Keratinocyte (primary cell): ENCODE results near the gene SGIP1. TPM values are rescaled to one million over a fixed set of nuclear protein-coding genes. Genes with fewer than 3 reads are reported as not detected.

Experiments
- DNase-seq: peaks from one replicate; pipeline ENCODE4 v3.0.0-alpha.2; 2011; ENCODE audit warnings: low read depth, missing footprints, low spot score
- FAIRE-seq: peaks from 2 replicates; lab custom pipeline; 2011; peaks lifted over from hg19 to GRCh38; lab: Jason Lieb, UNC
- H2AFZ ChIP-seq: 2 replicates; pipeline ENCODE4 v1.6.0; 2012; ENCODE audit warnings: low read length, control low read depth, inconsistent platforms; ENCODE audit not compliant: control insufficient read depth
- H3K27ac ChIP-seq: 2 replicates; pipeline ENCODE4 v1.5.1; 2011; ENCODE audit warnings: low read length; ENCODE audit not compliant: control insufficient read depth, insufficient read depth
- H3K27me3 ChIP-seq: 3 replicates; pipeline ENCODE4 v1.6.0; 2011; ENCODE audit warnings: low read length; ENCODE audit not compliant: control insufficient read depth, insufficient read depth; ENCODE audit errors: extremely low read depth
- H3K36me3 ChIP-seq, 2 experiments: 2 replicates in 1 of 2; 3 replicates in 1 of 2; pipeline ENCODE4 v1.5.1; 2011; ENCODE audit warnings: low read length in 2 of 2, mild to moderate bottlenecking in 1 of 2; ENCODE audit not compliant: control insufficient read depth in 2 of 2, insufficient read depth in 2 of 2; ENCODE audit errors: extremely low read depth in 1 of 2
- H3K4me1 ChIP-seq: 3 replicates; pipeline ENCODE4 v1.5.1; 2011; ENCODE audit warnings: low read length; ENCODE audit not compliant: control insufficient read depth, insufficient read depth; ENCODE audit errors: extremely low read depth
- H3K4me2 ChIP-seq: 3 replicates; pipeline ENCODE4 v1.6.0; 2011; ENCODE audit warnings: low read depth, low read length; ENCODE audit not compliant: control insufficient read depth, insufficient read depth; ENCODE audit errors: extremely low read depth
- H3K4me3 ChIP-seq, 3 experiments: fragments of 200-600 bp in 1 of 3; sonication (generic) in 1 of 3; 2 replicates in 2 of 3; 3 replicates in 1 of 3; pipeline ENCODE4 v1.5.1; 2011 to 2016; ENCODE audit warnings: low read length in 3 of 3, mild to moderate bottlenecking in 3 of 3, control low read depth in 2 of 3, inconsistent platforms in 1 of 3, low read depth in 1 of 3, mixed read lengths in 1 of 3, mixed run types in 1 of 3, moderate library complexity in 1 of 3; ENCODE audit not compliant: control insufficient read depth in 2 of 3, insufficient read depth in 2 of 3; ENCODE audit errors: extremely low read depth in 1 of 3
- H3K79me2 ChIP-seq: 2 replicates; pipeline ENCODE4 v1.6.0; 2012; ENCODE audit warnings: low read length; ENCODE audit not compliant: control insufficient read depth, insufficient read depth
- H3K9ac ChIP-seq: 3 replicates; pipeline ENCODE4 v1.6.0; 2011; ENCODE audit warnings: low read length; ENCODE audit not compliant: control insufficient read depth, insufficient read depth; ENCODE audit errors: extremely low read depth
- H3K9me1 ChIP-seq: 3 replicates; pipeline ENCODE4 v1.6.0; 2011; ENCODE audit warnings: low read length; ENCODE audit not compliant: control insufficient read depth, insufficient read depth; ENCODE audit errors: extremely low read depth
- H3K9me3 ChIP-seq: 2 replicates; pipeline ENCODE4 v1.5.1; 2012; ENCODE audit warnings: low read depth, low read length; ENCODE audit not compliant: control insufficient read depth
- H4K20me1 ChIP-seq: 3 replicates; pipeline ENCODE4 v1.6.0; 2011; ENCODE audit warnings: low read length; ENCODE audit not compliant: control insufficient read depth, insufficient read depth; ENCODE audit errors: extremely low read depth
- EZH2 ChIP-seq: IDR thresholded peaks from one replicate; pipeline ENCODE4 v1.6.1; 2012; ENCODE audit warnings: inconsistent platforms, mild to moderate bottlenecking, low read length, moderate library complexity
- dilution Hi-C: fragments of 300-500 bp; cut with MboI; formaldehyde crosslinking; loops from one replicate; pipeline ENCODE4 v1.7.0; 2020; ENCODE audit warnings: low sequenced_read_pairs; ENCODE audit not compliant: extremely low pct_ligation_motif_present
- polyA plus RNA-seq, 5 experiments: library from polyadenylated mRNA; depleted of rRNA in 3 of 5; stranded (reverse) in 3 of 5; stranded (forward) in 1 of 5; unstranded in 1 of 5; fragments of >200 nt; gene quantifications; 1 replicate in 1 of 5; 2 replicates in 3 of 5; 3 replicates in 1 of 5; pipeline versions ENCODE4 v1.2.1 to v1.2.3, GENCODE V29; 2011 to 2012; ENCODE audit warnings: missing spikeins in 2 of 5, low read depth in 1 of 5, low replicate concordance in 1 of 5
- TF ChIP-seq, protein P1 (sequence below), 3 experiments: IDR thresholded peaks in 1 of 3; conservative IDR thresholded peaks in 1 of 3; optimal IDR thresholded peaks in 1 of 3; 2 replicates in 2 of 3; 3 replicates in 1 of 3; pipeline versions ENCODE3 to v1.5.1; 2011; ENCODE audit warnings: low read length in 3 of 3, mild to moderate bottlenecking in 3 of 3, moderate library complexity in 2 of 3, control low read depth in 1 of 3, inconsistent platforms in 1 of 3; ENCODE audit not compliant: insufficient read depth in 2 of 3; ENCODE audit errors: extremely low read depth in 1 of 3

Gene SGIP1
- polyA plus RNA-seq, 1 donor (not counting 4 experiments of a cell fraction or from before 2014, with no cell fraction given), result 0.05 TPM

- Histone ChIP-seq H3K27me3 (no peaks in the 10 kb centered on the region), H3K4me2 (no peak overlapping the region), H3K9me1 (no peaks in the 10 kb centered on the region), H3K4me1 (peaks cover 11% of the 10 kb centered on the region), H3K9me3 (no peaks in the 10 kb centered on the region), H3K79me2 (no peaks in the 10 kb centered on the region), H4K20me1 (no peaks in the 10 kb centered on the region), H3K36me3 (no peaks in the 10 kb centered on the region), H3K27ac (no peak overlapping the region), H3K9ac (no peak overlapping the region), H2AFZ (no peak overlapping the region), H3K4me3 (no peak overlapping the region)
- dilution Hi-C loops, result no loop called here
- FAIRE-seq (no peak), DNase-seq (no peak)
- no peak for TF ChIP-seq EZH2
- TF ChIP-seq, protein P1, sequence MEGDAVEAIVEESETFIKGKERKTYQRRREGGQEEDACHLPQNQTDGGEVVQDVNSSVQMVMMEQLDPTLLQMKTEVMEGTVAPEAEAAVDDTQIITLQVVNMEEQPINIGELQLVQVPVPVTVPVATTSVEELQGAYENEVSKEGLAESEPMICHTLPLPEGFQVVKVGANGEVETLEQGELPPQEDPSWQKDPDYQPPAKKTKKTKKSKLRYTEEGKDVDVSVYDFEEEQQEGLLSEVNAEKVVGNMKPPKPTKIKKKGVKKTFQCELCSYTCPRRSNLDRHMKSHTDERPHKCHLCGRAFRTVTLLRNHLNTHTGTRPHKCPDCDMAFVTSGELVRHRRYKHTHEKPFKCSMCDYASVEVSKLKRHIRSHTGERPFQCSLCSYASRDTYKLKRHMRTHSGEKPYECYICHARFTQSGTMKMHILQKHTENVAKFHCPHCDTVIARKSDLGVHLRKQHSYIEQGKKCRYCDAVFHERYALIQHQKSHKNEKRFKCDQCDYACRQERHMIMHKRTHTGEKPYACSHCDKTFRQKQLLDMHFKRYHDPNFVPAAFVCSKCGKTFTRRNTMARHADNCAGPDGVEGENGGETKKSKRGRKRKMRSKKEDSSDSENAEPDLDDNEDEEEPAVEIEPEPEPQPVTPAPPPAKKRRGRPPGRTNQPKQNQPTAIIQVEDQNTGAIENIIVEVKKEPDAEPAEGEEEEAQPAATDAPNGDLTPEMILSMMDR (optimal IDR thresholded peaks at IDR 0.05 in 1 of 3, IDR thresholded peaks at IDR 0.05 in 1 of 3, conservative IDR thresholded peaks at IDR 0.05 in 1 of 3; ENCODE audit: extremely low read depth in 1 of 3, insufficient read depth in 2 of 3, low read length in 3 of 3), result no peak
These were observed 8.9 kb upstream of the SGIP1 start for GRCh38 chr1:66525086-66525485.

DNA sequence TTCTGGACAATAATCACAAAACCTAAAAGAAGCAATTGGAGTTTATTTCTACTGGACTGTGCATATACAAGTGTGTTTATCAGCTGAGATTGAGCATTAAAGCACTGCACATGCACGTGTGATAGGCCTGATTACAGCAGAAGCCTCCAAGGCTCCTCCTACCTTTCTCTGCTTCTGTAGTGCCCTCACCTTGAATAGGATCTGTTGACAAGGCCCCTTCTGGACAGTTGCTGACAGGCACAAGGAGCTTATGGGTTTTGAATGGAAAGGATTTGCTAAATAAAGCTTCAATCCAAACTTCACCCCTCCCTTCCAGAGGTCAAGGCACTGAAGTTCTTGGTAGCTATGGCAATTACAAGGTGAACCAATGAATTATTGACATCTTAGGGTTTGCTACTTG, 7.9 kb upstream of the SGIP1 start:
- Histone ChIP-seq H3K4me1 (peaks cover 11% of the 10 kb centered on the region), H3K9me1 (no peaks in the 10 kb centered on the region), H3K27ac (no peak overlapping the region), H3K4me2 (no peak overlapping the region), H3K79me2 (no peaks in the 10 kb centered on the region), H3K9ac (no peak overlapping the region), H3K4me3 (no peak overlapping the region), H4K20me1 (no peaks in the 10 kb centered on the region), H3K36me3 (no peaks in the 10 kb centered on the region), H3K9me3 (no peaks in the 10 kb centered on the region), H3K27me3 (no peaks in the 10 kb centered on the region), H2AFZ (no peak overlapping the region)
- FAIRE-seq, result no peak
- TF ChIP-seq EZH2, result no peak
- TF ChIP-seq, protein P1 (optimal IDR thresholded peaks at IDR 0.05 in 1 of 3, IDR thresholded peaks at IDR 0.05 in 1 of 3, conservative IDR thresholded peaks at IDR 0.05 in 1 of 3; ENCODE audit: extremely low read depth in 1 of 3, insufficient read depth in 2 of 3, low read length in 3 of 3), result no peak
- no peak for DNase-seq
- dilution Hi-C loops, result no loop called here
